LNCAP (cell line): ENCODE results near the gene IFIT3.

Source experiments
- TF ChIP-seq, protein P1 (sequence below): fragments of 450-650 bp; IDR thresholded peaks from 2 replicates; pipeline ENCODE4 v1.5.1; 2017; ENCODE audit warnings: mild to moderate bottlenecking

Gene IFIT3

DNA sequence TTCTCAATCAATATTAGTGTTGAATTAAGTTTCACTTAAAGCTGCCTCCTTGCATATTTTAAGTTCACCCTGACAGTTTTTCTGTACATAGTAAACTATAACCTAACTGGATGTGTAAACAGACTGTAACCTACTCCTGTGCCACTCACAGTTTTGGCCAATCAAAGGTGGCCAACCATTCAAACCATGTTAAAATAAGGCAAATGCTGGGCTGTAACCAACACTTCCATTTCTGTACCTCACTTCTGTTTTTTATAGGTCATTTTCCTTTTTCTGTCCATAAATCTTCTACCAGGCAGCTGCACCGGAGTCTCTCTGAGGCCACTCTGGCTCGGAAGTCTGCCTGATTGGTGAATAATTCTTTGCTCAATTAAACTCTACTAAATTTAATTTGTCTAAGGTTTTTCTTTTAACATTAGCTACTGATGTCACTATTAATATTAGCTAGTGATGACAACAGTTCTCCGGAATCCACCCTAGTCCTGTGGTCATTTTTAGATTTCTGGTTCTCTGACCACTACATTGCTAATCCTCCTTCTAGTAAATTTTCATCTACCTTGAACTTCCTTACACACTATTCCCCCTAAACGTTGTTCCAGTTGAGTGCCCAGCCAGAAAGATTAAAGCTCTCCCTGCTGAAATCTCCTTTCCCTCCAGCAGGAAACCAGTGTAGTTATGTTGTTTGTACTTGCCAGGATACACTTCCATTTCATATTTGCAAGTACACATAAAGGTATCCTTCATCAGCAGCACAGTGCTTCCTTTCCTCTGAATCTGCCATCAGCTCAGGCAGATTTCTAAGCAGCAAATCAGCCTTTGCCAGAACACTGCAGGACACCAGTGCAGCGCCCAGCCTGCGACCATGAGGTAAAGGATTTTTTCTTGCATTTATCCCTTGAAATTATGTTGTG lies 44.5 kb upstream of the IFIT3 start:
- TF ChIP-seq, protein P1, sequence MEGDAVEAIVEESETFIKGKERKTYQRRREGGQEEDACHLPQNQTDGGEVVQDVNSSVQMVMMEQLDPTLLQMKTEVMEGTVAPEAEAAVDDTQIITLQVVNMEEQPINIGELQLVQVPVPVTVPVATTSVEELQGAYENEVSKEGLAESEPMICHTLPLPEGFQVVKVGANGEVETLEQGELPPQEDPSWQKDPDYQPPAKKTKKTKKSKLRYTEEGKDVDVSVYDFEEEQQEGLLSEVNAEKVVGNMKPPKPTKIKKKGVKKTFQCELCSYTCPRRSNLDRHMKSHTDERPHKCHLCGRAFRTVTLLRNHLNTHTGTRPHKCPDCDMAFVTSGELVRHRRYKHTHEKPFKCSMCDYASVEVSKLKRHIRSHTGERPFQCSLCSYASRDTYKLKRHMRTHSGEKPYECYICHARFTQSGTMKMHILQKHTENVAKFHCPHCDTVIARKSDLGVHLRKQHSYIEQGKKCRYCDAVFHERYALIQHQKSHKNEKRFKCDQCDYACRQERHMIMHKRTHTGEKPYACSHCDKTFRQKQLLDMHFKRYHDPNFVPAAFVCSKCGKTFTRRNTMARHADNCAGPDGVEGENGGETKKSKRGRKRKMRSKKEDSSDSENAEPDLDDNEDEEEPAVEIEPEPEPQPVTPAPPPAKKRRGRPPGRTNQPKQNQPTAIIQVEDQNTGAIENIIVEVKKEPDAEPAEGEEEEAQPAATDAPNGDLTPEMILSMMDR = no peak

DNA sequence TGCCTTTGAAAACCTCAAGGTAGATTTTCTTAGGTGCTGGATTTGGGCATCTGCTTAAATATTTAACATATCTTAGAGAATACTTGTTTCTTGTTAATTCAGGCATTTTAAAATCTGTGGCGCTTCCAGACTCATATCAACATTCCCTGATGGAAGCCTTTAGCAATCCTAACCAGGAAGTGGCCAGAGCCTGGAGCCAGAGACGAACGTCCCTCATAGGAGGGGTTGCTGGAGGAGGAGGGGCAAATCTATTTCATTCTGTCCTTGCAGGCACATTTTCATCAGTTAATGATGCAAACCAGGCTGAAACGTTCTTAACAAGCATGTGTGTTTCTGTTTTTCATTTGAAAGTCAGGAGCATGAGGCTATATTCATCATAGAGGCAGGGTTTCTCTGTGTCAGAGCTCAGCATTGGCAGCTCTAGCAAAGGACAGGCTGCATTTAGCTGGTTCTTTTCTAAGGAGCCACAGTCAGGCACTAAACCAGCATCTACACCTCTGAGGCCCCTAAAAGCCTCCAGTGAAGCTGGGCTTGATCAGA lies 43.8 kb upstream of the IFIT3 start:
- TF ChIP-seq, protein P1 = no peak

DNA sequence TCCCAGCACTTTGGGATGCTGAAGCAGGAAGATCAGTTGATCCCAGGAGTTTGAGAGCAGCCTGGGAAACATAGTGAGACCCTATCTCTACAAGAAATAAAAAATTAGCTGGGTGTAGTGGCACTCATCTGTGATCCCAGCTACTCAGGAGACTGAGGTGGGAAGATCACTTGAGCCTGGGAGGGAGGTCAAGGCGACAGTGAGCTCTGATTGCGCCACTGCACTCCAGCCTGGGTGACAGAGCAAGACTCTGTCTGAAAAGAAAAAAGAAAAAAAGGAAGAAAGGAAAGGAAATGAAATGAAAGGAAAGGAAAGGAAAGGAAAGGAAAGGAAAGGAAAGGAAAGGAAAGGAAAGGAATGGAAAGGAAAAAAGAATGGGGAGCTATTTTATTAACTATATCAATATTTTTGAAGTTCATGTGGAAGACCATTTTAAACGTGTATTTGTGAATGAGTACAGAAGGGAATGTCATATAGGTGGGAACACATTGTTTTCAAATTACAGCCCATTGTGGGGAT lies 33.0 kb upstream of the IFIT3 start:
- TF ChIP-seq, protein P1 = no peak

DNA sequence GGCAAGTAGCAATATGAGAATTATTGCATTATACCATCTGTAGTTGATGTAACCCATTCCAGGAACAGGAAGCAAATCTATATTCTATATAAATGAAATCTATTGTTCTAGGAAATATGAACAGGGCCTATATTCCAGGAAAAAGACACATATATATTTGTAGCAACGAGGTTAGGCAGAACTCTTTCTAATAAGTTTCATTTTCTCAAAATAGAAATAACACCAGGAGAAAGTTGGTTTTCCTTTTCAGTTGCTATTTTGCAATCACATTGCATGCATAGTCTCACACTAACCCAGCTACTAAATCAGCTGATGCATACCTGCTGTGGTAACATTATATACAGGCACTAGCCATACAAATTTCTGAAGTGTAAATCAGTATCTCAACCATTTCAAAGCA lies 32.2 kb upstream of the IFIT3 start:
- TF ChIP-seq, protein P1 = no peak

GRCh38 chr10:89296220-89296648 lies 31.6 kb upstream of the IFIT3 start:
- TF ChIP-seq, protein P1 = no peak

DNA sequence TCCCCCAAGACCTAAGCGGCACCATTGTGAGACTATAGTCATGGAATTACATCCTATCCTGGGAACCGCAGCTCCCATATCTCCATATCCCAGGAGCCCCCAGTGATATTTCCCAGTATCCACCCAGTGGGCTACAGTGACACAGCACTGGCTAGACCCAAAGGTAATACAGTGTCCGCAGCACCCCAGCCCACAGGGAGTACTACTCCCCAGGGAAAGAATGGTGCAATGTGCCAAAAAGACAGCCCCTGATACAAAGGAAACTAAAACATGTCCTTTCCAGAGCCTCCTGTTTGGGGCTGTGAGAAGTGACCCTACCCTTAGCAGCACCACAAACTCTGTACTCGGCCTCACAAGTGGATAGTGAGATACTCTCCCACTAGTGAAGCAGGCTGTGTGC lies 30.4 kb upstream of the IFIT3 start:
- TF ChIP-seq, protein P1 = no peak

DNA sequence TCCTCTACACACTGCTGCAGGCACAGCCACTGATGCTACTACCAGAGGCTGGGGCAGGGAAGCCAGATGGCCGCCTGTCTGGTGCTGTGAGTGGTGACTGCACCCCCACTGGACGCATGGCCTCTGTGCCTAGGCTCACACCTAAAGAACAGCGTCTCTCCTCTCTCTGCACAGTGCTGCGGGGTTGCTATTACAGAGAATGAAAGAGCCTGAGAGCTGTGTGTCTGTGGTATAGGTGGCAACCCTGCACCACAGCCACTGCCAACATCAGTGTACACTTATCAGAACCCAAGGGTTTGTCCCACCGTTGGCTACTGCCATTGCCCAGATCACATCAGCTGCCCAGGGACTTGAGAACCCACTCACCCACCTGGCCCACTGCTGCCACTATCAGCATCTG lies 30.0 kb upstream of the IFIT3 start:
- TF ChIP-seq, protein P1 = no peak
